Caki2 (cell line): Measurements from ENCODE around the gene DMRT3. TPM values are rescaled to one million over a fixed set of nuclear protein-coding genes. Genes with fewer than 3 reads are reported as not detected.
"Not testable (repeated sequence)": the region's sequence is repeated elsewhere in the genome, so short reads cannot be mapped to it uniquely, and the experiment has no call there.

Source experiments
- DNase-seq: peaks from one replicate; pipeline ENCODE4 v3.0.0-alpha.2; 2015; ENCODE audit warnings: low read depth
- in situ Hi-C: cut with HindIII; loops from 2 replicates; pipeline ENCODE4 v1.10.0; 2016; ENCODE audit warnings: low sequenced_read_pairs, low pct_unique_long_range_greater_than_20kb, mixed read lengths
- total RNA-seq: library from RNA; depleted of rRNA; stranded (reverse); fragments of >200 nt; shearing (Covaris generic); gene quantifications from 2 replicates; pipeline ENCODE4 v1.2.3, GENCODE V29; 2014; ENCODE audit warnings: low replicate concordance

Gene DMRT3
- total RNA-seq, 1 experiment from 2014 or later, result not detected

GRCh38 chr9:982394-983230 lies 6.2 kb downstream of the DMRT3 start:
- in situ Hi-C loops, result no loop called here
- no peak for DNase-seq

- in situ Hi-C loops, result no loop called here
- no peak for DNase-seq
Observed at GRCh38 chr9:994005-994404, 17.6 kb downstream of the DMRT3 start.

- DNase-seq, result no peak
Observed at GRCh38 chr9:995192-995591, 18.7 kb downstream of the DMRT3 start.

GRCh38 chr9:995781-996180 lies 19.3 kb downstream of the DMRT3 start:
- in situ Hi-C loops, result no loop called here
- DNase-seq, result peak; percentile 54

More at GRCh38 chr9:995192-995591, 18.7 kb downstream of the DMRT3 start:
- in situ Hi-C loops, result no loop called here

DNA sequence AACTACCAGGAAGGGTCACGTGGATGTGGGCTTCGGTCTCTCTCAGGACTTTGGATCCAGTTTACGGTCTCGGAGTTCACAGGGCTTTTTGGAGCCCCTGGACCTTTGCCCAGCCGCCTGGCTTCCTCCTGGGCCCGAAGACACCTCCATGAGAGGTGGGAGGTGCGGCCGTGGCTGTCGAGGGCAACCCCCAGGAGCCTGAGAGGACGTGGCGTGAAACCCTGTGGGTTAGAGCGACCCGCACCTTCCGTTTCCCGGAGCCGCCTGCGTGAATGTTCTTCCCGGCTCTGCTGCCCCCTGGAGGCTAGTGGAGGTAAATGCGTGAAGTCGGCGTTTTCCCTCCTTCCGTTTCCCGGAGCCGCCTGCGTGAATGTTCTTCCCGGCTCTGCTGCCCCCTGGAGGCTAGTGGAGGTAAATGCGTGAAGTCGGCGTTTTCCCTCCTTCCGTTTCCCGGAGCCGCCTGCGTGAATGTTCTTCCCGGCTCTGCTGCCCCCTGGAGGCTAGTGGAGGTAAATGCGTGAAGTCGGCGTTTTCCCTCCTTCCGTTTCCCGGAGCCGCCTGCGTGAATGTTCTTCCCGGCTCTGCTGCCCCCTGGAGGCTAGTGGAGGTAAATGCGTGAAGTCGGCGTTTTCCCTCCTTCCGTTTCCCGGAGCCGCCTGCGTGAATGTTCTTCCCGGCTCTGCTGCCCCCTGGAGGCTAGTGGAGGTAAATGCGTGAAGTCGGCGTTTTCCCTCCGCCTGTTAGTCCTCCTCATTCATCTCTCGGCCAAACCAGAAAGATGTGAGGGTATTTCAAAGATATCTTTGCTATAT lies 22.1 kb downstream of the DMRT3 start:
- DNase-seq, in situ Hi-C loops: not testable (repeated sequence)

DNA sequence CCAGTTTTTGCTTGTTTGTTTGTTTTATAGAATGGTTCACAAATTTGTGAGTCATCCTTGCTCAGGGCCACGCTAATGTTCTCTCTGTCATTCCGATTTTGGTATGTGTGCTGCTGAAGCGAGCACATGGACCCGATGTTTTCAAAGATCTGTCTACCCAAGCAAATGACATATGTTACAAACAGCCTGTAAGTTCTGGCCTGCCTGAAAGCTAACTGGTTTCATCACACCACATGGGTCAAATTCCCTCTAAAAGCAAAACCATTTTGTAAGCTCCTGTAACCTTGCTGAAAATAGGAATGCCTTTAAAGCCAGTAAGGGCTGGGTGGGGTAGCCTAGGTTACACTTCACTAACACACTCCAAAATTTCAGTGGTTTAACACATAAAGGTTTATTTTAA lies 25.4 kb downstream of the DMRT3 start:
- in situ Hi-C loops, result no loop called here
- DNase-seq, result no peak

- in situ Hi-C loops, result no loop called here
- no peak for DNase-seq
Observed at GRCh38 chr9:1002678-1003077, 26.2 kb downstream of the DMRT3 start.

DNA sequence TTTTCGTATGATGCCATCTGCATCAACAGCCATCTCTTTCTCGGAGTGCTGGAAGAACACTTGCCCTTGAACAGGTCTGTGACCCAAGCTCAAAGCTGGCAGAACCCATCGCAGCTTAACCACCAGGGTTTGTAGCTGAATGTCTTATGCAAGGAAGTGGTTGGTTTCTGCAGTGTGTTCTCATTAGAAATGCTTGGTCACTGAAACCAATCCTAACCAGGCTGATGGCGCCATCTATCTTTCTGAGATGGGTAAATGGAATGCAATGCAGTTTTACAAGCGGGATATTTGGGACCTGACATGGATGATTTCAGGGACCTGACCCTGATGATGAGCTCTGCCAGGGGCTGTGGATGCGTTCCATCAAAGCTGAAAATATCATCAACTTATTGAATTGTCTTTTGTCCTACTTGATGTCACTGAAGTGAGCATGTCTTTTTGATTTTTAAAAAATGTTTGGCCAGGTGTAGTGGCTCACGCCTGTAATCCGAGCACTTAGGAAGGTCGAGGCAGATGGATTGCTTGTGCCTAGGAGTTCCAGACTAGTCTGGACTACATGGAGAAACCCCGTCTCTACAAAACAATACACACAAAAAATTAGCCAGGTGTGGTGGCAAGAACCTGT lies 28.7 kb downstream of the DMRT3 start:
- peak; percentile 30 for DNase-seq
- in situ Hi-C loops, result no loop called here

DNA sequence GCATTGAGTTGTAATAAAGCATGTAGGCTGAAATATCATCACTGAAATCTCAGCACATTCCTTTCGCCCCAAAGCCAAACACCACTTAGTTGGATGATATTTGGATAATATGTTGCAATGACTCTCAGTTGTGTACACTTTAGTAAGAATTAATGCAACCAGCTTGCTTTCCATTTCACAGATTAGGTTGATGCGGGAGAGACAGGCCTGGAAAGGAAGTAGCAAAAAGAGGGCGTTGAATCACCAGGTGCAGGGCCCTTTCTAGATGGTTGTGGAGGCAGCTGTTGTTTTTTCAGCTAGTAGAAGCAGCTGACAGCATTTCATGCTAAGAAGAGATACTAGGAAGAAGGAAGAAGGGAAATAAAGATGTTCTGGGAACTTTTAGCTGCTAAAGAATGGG lies 30.9 kb downstream of the DMRT3 start:
- no peak for DNase-seq
- in situ Hi-C loops, result no loop called here

DNA sequence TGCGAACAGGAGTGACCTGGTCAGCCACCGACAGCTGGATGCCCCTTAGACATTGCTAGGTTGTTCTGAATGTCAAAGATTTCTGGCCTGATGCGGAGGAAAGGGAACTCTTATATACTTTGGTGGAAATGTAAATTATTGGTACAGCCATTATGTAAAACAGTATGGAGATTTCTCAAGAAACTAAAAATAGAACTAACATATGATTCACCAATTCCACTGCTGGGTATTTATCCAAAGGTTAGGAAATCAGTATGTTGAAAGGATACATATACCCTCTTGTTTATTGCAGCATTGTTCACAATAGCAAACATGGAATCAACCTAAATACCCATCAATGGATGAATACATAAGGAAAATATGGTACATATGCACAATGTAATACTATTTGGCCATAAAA lies 31.8 kb downstream of the DMRT3 start:
- in situ Hi-C loops, result no loop called here
- no peak for DNase-seq

DNA sequence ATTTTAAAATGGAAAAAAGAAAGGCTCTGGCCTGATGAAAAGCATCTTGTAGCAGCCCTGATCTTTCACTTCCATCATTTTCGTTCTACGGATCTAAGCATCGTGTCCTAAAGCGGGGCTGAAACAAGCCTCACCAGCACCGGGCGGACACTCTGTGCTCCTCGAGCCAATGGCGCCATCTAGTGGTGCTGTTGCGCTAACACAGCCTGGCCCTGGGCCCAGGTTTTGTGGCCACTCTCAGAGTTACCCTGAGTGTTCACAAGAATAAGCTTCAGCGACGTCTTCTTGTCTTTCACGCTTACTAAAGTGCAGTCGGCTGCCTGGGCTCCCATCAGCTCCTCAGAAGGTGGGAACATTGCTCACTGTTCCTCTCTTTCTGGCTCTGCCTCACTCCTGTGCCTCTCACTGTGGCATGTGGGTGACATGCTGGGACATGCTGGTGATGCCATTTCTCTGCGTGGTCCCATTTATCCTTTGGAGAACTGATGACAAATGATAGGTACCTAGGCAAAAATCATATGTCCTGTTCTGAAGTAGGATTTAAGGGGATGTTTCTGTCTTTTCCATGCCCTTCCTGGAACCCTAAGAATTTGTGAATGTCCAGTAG lies 32.7 kb downstream of the DMRT3 start:
- in situ Hi-C loops, result no loop called here
- DNase-seq, result peak; percentile 50

DNA sequence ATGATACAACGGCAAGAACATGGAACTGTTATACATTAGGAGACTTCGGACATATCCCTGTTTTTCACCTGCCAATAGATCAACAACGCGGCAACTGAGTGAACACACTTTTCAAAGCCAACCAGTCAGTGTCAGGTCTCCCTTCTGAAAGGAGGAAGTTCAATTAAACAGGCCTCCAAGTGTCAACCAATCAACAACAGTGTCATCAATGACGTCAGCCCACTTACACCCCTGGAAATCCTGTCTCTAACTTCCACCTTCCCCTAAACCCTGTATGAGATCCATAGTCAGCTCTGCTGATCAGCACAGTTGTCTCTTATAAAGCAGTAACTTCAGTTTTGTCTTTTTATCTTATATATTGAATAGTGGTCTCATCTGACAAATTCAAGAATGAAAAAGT lies 36.6 kb downstream of the DMRT3 start:
- DNase-seq, result no peak
- in situ Hi-C loops, result no loop called here

DNA sequence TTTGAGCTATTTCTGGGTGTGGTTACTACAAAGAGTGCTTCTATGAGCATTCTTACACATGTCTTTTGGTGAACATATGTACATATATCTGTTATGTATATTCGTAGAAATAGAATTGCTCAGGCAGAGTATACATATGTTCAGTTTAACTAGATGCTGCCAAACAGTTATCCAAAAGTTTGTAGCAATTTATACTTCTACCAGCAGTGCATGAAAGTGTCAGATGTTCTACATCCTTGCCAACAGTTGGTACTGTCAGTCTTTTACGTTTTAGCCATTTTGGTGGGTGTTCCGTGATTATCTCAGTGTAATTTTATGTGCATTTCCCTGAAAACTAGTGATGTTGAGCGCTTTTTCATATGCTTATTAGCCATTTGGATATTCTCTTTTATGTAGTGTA lies 37.8 kb downstream of the DMRT3 start:
- in situ Hi-C loops, result no loop called here
- no peak for DNase-seq

DNA sequence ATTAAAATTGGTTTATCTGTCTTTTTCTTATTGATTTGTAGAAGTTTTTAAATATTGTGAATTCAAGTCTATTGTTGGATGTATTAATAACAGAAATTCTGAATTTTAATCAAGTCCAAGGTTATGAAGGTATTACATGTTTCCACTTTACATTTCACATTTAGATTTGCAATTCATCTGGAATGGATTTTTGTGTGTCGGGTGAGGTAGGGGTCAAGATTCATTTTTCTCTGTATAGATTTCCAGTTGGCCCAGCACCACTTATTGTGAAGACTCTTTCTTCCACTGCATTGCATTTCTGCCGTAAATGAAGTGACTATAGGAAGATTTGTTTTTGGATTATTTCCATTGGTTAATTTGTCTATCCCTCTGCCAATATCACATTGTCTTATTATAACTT lies 38.2 kb downstream of the DMRT3 start:
- in situ Hi-C loops, result no loop called here
- DNase-seq, result no peak

- DNase-seq, result no peak
- in situ Hi-C loops, result no loop called here
Observed at GRCh38 chr9:1018121-1018520, 41.7 kb downstream of the DMRT3 start.

DNA sequence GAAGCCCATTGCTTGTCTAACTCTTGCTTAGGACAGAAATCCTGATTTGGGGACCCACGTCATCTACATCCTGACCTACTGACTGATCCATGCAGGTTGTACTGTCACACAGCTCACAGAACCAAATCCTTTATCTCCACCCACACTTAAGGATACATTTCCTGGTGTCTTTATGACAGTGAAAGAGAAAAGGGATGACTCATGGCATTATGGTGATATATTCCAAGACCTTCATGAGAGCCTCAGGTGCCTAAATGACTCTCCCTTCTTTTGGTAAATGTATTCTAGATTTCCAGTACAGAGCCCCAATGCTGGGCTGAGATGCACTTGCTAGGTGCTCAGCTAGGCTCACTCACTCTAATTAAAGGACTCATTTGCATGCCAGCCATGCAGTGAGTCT lies 47.7 kb downstream of the DMRT3 start:
- in situ Hi-C loops, result no loop called here
- DNase-seq, result no peak

- in situ Hi-C loops, result no loop called here
- DNase-seq, result no peak
Observed at GRCh38 chr9:1025131-1025530, 48.7 kb downstream of the DMRT3 start.

GRCh38 chr9:1026219-1026618 lies 49.8 kb downstream of the DMRT3 start:
- in situ Hi-C loops, result no loop called here

More at GRCh38 chr9:1026219-1026618, 49.8 kb downstream of the DMRT3 start:
- no peak for DNase-seq
